ENCODE results near the gene NKX3-2. TPM values are rescaled to one million over a fixed set of nuclear protein-coding genes. Genes with fewer than 3 reads are reported as not detected.

Gene NKX3-2
- total RNA-seq, 1 experiment from 2014 or later, result 2.4 TPM

DNA sequence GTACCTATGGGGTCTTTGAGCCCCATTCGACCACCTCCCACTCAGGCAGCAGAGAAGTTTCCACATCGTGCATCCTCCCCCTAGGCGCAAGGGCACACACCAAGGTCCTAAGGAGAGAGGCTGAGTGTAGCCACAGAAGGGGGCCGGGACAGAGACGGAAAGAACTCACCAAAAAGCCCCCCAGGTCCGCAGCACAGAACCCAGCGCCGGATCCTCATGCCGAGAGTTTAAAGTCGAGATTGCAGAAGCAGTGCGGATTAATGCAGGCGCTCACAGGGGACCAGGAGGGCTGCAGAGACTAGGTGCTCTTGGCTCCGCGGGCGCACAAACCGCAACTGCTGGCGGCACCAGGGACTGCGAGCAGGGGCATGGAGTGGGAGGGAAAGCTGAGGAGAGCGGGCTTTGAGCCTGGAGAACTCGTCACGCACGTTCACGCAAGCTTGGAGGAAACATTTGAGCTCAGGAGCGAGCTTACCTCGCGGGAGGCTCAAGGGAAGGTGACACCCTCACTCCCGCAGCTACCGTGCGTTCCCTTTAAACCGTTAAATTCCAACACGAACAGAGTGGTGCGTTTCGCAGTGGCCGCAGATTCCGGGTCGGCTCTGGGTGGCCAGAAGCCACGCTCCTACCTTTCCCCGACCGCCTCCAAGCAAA is 8.5 kb downstream of the NKX3-2 start:
- CTCF ChIA-PET, result no interaction called here
- no peak for DNase-seq (ENCODE audit: low spot score)
- H3K36me3 ChIP-seq (ENCODE audit: insufficient read depth, low read length, poor library complexity, severe bottlenecking), result no peaks in the 10 kb centered on the region
- intact Hi-C loops (cut with micrococcal nuclease; ENCODE audit: unreplicated experiment), result no loop called here
- H3K4me3 ChIP-seq (ENCODE audit: low read depth, low read length, poor library complexity, severe bottlenecking), result no peak overlapping the region
- POLR2A ChIA-PET (ENCODE audit: low non-redundant PET), result no interaction called here
- peaks cover 13% of the 10 kb centered on the region for H3K27me3 ChIP-seq (replicated peaks; ENCODE audit: insufficient read depth, low read depth, low read length, poor library complexity)
- BruUV-seq (replicated peaks), result no TSS peak
- H3K4me1 ChIP-seq (ENCODE audit: insufficient read depth, low read length, poor library complexity, severe bottlenecking), result no peaks in the 10 kb centered on the region
- no peaks in the 10 kb centered on the region for H3K9me3 ChIP-seq (ENCODE audit: low read depth, low read length, poor library complexity, severe bottlenecking)
- H3K27ac ChIP-seq (ENCODE audit: low read depth, low read length, poor library complexity, severe bottlenecking), result no peak overlapping the region
- TF ChIP-seq CTCF (conservative IDR thresholded peaks at IDR 0.05; ENCODE audit: low read depth, low read length), result no peak
- TF ChIP-seq EZH2 (IDR thresholded peaks at IDR 0.05; ENCODE audit: borderline replicate concordance, low read depth, low read length, poor library complexity, severe bottlenecking), result no peak

DNA sequence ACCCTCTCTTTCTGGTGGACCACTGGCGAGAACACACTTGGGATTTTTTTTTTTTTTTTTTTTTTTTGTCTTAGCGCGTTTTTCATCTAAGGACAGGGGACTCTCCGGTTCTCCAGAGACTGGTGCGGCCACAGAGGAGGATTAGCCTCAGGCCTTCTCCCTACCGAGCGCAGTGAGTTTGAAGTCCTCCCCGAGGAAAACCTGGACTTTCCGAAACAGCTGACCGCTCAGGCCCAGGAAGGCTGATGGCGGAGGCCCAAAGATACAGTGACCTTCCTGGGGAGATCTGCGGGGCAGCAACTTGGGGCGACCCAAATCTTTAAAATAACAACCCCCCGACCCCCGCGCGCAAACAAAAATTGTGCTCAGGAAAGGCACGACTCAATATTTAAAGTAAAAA is 9.2 kb downstream of the NKX3-2 start:
- H3K27ac ChIP-seq (ENCODE audit: low read depth, low read length, poor library complexity, severe bottlenecking), result no peak overlapping the region
- no peak overlapping the region for H3K4me3 ChIP-seq (ENCODE audit: low read depth, low read length, poor library complexity, severe bottlenecking)
- TF ChIP-seq CTCF (conservative IDR thresholded peaks at IDR 0.05; ENCODE audit: low read depth, low read length), result no peak
- no peak for TF ChIP-seq EZH2 (IDR thresholded peaks at IDR 0.05; ENCODE audit: borderline replicate concordance, low read depth, low read length, poor library complexity, severe bottlenecking)
- no peak for DNase-seq (ENCODE audit: low spot score)
- peaks cover 13% of the 10 kb centered on the region for H3K27me3 ChIP-seq (replicated peaks; ENCODE audit: insufficient read depth, low read depth, low read length, poor library complexity)
- H3K9me3 ChIP-seq (ENCODE audit: low read depth, low read length, poor library complexity, severe bottlenecking), result no peaks in the 10 kb centered on the region
- ChIA-PET POLR2A (ENCODE audit: low non-redundant PET) (no interaction called here), CTCF (interaction anchor here (0.7 kb wide), 1 partner anchor 374 kb away, joined by 14 read pairs; no protein-coding TSS in a partner anchor)
- no TSS peak for BruUV-seq (replicated peaks)
- intact Hi-C loops (cut with micrococcal nuclease; ENCODE audit: unreplicated experiment), result no loop called here
- H3K36me3 ChIP-seq (ENCODE audit: insufficient read depth, low read length, poor library complexity, severe bottlenecking), result no peaks in the 10 kb centered on the region
- no peaks in the 10 kb centered on the region for H3K4me1 ChIP-seq (ENCODE audit: insufficient read depth, low read length, poor library complexity, severe bottlenecking)

DNA sequence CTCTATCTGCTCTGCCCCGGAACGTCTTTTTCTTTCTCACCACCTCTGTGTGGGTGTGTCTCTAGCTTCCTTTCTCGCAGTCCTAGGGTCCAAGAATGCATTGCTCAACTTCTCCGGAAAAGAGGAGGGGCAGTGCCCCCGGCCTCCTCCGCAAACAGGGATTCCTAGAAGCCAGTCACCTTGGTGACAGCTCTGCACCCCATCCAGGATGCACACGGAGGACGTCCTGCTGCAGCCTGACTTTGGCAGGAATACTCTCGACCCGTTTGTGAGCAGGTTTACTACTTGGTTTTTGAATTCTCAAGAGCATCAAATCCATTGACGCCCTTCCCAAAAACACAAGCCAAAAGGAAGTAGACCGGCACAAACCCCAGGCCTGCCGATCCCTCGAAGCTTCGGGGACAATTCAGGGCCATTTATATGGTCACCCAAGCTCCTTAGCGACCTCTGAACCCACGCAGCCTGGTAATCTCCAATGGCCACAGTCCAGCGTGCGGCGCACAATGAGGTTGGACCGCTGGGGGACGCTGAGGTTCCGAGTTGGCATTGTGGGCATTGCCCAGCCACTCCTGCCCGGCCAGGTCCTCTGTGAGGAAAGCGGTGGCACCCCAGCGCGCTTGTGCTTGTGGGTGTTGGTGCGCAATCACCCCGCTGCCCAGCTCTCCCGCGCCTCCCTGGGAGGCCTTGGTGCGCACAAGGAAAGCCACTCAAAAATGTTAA is 9.8 kb downstream of the NKX3-2 start:
- Histone ChIP-seq H3K36me3 (ENCODE audit: insufficient read depth, low read length, poor library complexity, severe bottlenecking) (no peaks in the 10 kb centered on the region), H3K9me3 (ENCODE audit: low read depth, low read length, poor library complexity, severe bottlenecking) (no peaks in the 10 kb centered on the region), H3K4me1 (ENCODE audit: insufficient read depth, low read length, poor library complexity, severe bottlenecking) (no peaks in the 10 kb centered on the region), H3K4me3 (ENCODE audit: low read depth, low read length, poor library complexity, severe bottlenecking) (no peak overlapping the region), H3K27me3 (replicated peaks; ENCODE audit: insufficient read depth, low read depth, low read length, poor library complexity) (peaks cover 13% of the 10 kb centered on the region), H3K27ac (ENCODE audit: low read depth, low read length, poor library complexity, severe bottlenecking) (no peak overlapping the region)
- BruUV-seq (replicated peaks), result no TSS peak
- TF ChIP-seq CTCF (conservative IDR thresholded peaks at IDR 0.05; ENCODE audit: low read depth, low read length), result no peak
- no peak for TF ChIP-seq EZH2 (IDR thresholded peaks at IDR 0.05; ENCODE audit: borderline replicate concordance, low read depth, low read length, poor library complexity, severe bottlenecking)
- no peak for DNase-seq (ENCODE audit: low spot score)
- POLR2A ChIA-PET (ENCODE audit: low non-redundant PET), result no interaction called here
- intact Hi-C loops (cut with micrococcal nuclease; ENCODE audit: unreplicated experiment), result no loop called here
- CTCF ChIA-PET, result interaction anchor here (0.7 kb wide), 1 partner anchor 373 kb away, joined by 14 read pairs; no protein-coding TSS in a partner anchor

Data from A673 (cell line).